GM19324 (cell line): Measurements from ENCODE around the gene HECTD1.
"Not testable (repeated sequence)": the region's sequence is repeated elsewhere in the genome, so short reads cannot be mapped to it uniquely, and the experiment has no call there.

Experiments
- ATAC-seq: cut with Tn5 transposase; IDR thresholded peaks from one replicate; pipeline ENCODE4 v1.9.1; 2021; ENCODE audit warnings: mild to moderate bottlenecking, moderate library complexity; ENCODE audit not compliant: unreplicated experiment, low FRiP score

The HECTD1 gene

GRCh38 chr14:31096255-31096654, 111.3 kb downstream of the HECTD1 start:
- ATAC-seq: no peak

- not testable (repeated sequence) for ATAC-seq
These were observed 111.8 kb downstream of the HECTD1 start for GRCh38 chr14:31095817-31096216.

GRCh38 chr14:31093884-31094839, 113.4 kb downstream of the HECTD1 start:
- not testable (repeated sequence) for ATAC-seq

- no peak for ATAC-seq
These were observed 115.4 kb downstream of the HECTD1 start for GRCh38 chr14:31092160-31092708.

GRCh38 chr14:31090883-31091764, 116.5 kb downstream of the HECTD1 start:
- no peak for ATAC-seq

GRCh38 chr14:31086466-31086865, 121.1 kb downstream of the HECTD1 start:
- not testable (repeated sequence) for ATAC-seq

GRCh38 chr14:31085027-31085426, 122.6 kb downstream of the HECTD1 start:
- ATAC-seq: no peak

GRCh38 chr14:31084385-31084784, 123.2 kb downstream of the HECTD1 start:
- peak; percentile 69 for ATAC-seq

GRCh38 chr14:31083781-31084180, 123.8 kb downstream of the HECTD1 start:
- ATAC-seq: no peak

GRCh38 chr14:31080484-31080883, 127.1 kb downstream of the HECTD1 start:
- no peak for ATAC-seq

- no peak for ATAC-seq
These were observed 127.5 kb downstream of the HECTD1 start for GRCh38 chr14:31080056-31080455.

- ATAC-seq: no peak
These were observed 128.8 kb downstream of the HECTD1 start for GRCh38 chr14:31078766-31079165.

GRCh38 chr14:31075144-31075543, 132.4 kb downstream of the HECTD1 start:
- ATAC-seq: no peak

- no peak for ATAC-seq
These were observed 136.4 kb downstream of the HECTD1 start for GRCh38 chr14:31071151-31071550.

- no peak for ATAC-seq
These were observed 137.2 kb downstream of the HECTD1 start for GRCh38 chr14:31070431-31070830.

GRCh38 chr14:31069343-31069742, 138.2 kb downstream of the HECTD1 start:
- no peak for ATAC-seq

GRCh38 chr14:31068235-31068634, 139.4 kb downstream of the HECTD1 start:
- ATAC-seq: no peak

- not testable (repeated sequence) for ATAC-seq
These were observed 144.7 kb downstream of the HECTD1 start for GRCh38 chr14:31062908-31063307.

- no peak for ATAC-seq
These were observed 147.2 kb downstream of the HECTD1 start for GRCh38 chr14:31060253-31060875.

- no peak for ATAC-seq
These were observed 148.3 kb downstream of the HECTD1 start for GRCh38 chr14:31059152-31059924.
